Measurements from ENCODE around the gene ASTN2.

ASTN2 gene

GRCh38 chr9:116635908-116636307 lies 778.9 kb downstream of the ASTN2 start:
- H3K9me2 ChIP-seq (replicated peaks; ENCODE audit: control insufficient read depth, low read length): no peaks in the 10 kb centered on the region
- no peaks in the 10 kb centered on the region for H4K20me1 ChIP-seq (ENCODE audit: control insufficient read depth, insufficient read depth, low read depth, low read length)
- no peak overlapping the region for H3K4me2 ChIP-seq (ENCODE audit: low read length)
- no peaks in the 10 kb centered on the region for H3K4me1 ChIP-seq (ENCODE audit: control insufficient read depth, low read length)
- no peaks in the 10 kb centered on the region for H3K36me3 ChIP-seq (ENCODE audit: control insufficient read depth, low read length)
- no peak for TF ChIP-seq CTCF (IDR thresholded peaks at IDR 0.05; ENCODE audit: low read depth, low read length, poor library complexity, severe bottlenecking)
- TF ChIP-seq EZH2phosphoT487 (IDR thresholded peaks at IDR 0.05; ENCODE audit: borderline replicate concordance, low read length): no peak
- no peaks in the 10 kb centered on the region for H3K79me2 ChIP-seq (ENCODE audit: control insufficient read depth, low read length)
- no peaks in the 10 kb centered on the region for H3K9me3 ChIP-seq (ENCODE audit: control insufficient read depth, insufficient read depth, low read length)
- no peak overlapping the region for H3K27ac ChIP-seq (ENCODE audit: low read depth, low read length)
- no peak overlapping the region for H3K4me3 ChIP-seq (ENCODE audit: low read length)
- H3F3A ChIP-seq (ENCODE audit: control insufficient read depth, insufficient read depth): no peaks in the 10 kb centered on the region
- H3K27me3 ChIP-seq (ENCODE audit: control insufficient read depth, low read length): no peaks in the 10 kb centered on the region

- Histone ChIP-seq H3K27ac (ENCODE audit: low read depth, low read length) (no peak overlapping the region), H4K20me1 (ENCODE audit: control insufficient read depth, insufficient read depth, low read depth, low read length) (no peaks in the 10 kb centered on the region), H3K4me2 (ENCODE audit: low read length) (no peak overlapping the region), H3F3A (ENCODE audit: control insufficient read depth, insufficient read depth) (no peaks in the 10 kb centered on the region), H3K4me3 (ENCODE audit: low read length) (no peak overlapping the region), H3K27me3 (ENCODE audit: control insufficient read depth, low read length) (no peaks in the 10 kb centered on the region), H3K9me2 (replicated peaks; ENCODE audit: control insufficient read depth, low read length) (no peaks in the 10 kb centered on the region), H3K9me3 (ENCODE audit: control insufficient read depth, insufficient read depth, low read length) (no peaks in the 10 kb centered on the region), H3K36me3 (ENCODE audit: control insufficient read depth, low read length) (no peaks in the 10 kb centered on the region), H3K4me1 (ENCODE audit: control insufficient read depth, low read length) (no peaks in the 10 kb centered on the region), H3K79me2 (ENCODE audit: control insufficient read depth, low read length) (no peaks in the 10 kb centered on the region)
- TF ChIP-seq EZH2phosphoT487 (IDR thresholded peaks at IDR 0.05; ENCODE audit: borderline replicate concordance, low read length) (no peak), CTCF (IDR thresholded peaks at IDR 0.05; ENCODE audit: low read depth, low read length, poor library complexity, severe bottlenecking) (no peak)
Measured at GRCh38 chr9:116632990-116633838, 781.6 kb downstream of the ASTN2 start.

- no peak overlapping the region for H3K4me3 ChIP-seq (ENCODE audit: low read length)
Measured at GRCh38 chr9:116629634-116630033, 785.2 kb downstream of the ASTN2 start.

More at GRCh38 chr9:116629634-116630033, 785.2 kb downstream of the ASTN2 start:
- no peaks in the 10 kb centered on the region for H4K20me1 ChIP-seq (ENCODE audit: control insufficient read depth, insufficient read depth, low read depth, low read length)
- H3K27ac ChIP-seq (ENCODE audit: low read depth, low read length): no peak overlapping the region
- TF ChIP-seq EZH2phosphoT487 (IDR thresholded peaks at IDR 0.05; ENCODE audit: borderline replicate concordance, low read length): no peak
- TF ChIP-seq CTCF (IDR thresholded peaks at IDR 0.05; ENCODE audit: low read depth, low read length, poor library complexity, severe bottlenecking): no peak
- no peaks in the 10 kb centered on the region for H3K9me3 ChIP-seq (ENCODE audit: control insufficient read depth, insufficient read depth, low read length)
- no peaks in the 10 kb centered on the region for H3K27me3 ChIP-seq (ENCODE audit: control insufficient read depth, low read length)
- H3K36me3 ChIP-seq (ENCODE audit: control insufficient read depth, low read length): no peaks in the 10 kb centered on the region
- no peaks in the 10 kb centered on the region for H3K9me2 ChIP-seq (replicated peaks; ENCODE audit: control insufficient read depth, low read length)
- H3K4me1 ChIP-seq (ENCODE audit: control insufficient read depth, low read length): no peaks in the 10 kb centered on the region
- no peaks in the 10 kb centered on the region for H3K79me2 ChIP-seq (ENCODE audit: control insufficient read depth, low read length)
- no peaks in the 10 kb centered on the region for H3F3A ChIP-seq (ENCODE audit: control insufficient read depth, insufficient read depth)
- no peak overlapping the region for H3K4me2 ChIP-seq (ENCODE audit: low read length)

All from DOHH2 (cell line).